Fibroblast of lung (primary cell): Measurements from ENCODE around the gene CEP41. TPM values are rescaled to one million over a fixed set of nuclear protein-coding genes. Genes with fewer than 3 reads are reported as not detected.

Experiments
- DNase-seq, 2 donors: peaks; one replicate each; pipeline versions ENCODE4 v3.0.0 to v3.0.0-alpha.2; 2010; ENCODE audit warnings: low read depth in 2 of 2
- H2AFZ ChIP-seq: 2 replicates; pipeline ENCODE4 v1.5.1; 2012; ENCODE audit warnings: low read length, control low read depth, inconsistent platforms
- H3K27ac ChIP-seq: 2 replicates; pipeline ENCODE4 v1.5.1; 2011; ENCODE audit warnings: low read length, control low read depth; ENCODE audit not compliant: insufficient read depth
- H3K27me3 ChIP-seq: 2 replicates; pipeline ENCODE4 v1.5.1; 2011; ENCODE audit warnings: mild to moderate bottlenecking, low read length; ENCODE audit not compliant: control insufficient read depth, insufficient read depth
- H3K36me3 ChIP-seq: 2 replicates; pipeline ENCODE4 v1.5.1; 2011; ENCODE audit warnings: low read length; ENCODE audit not compliant: control insufficient read depth, insufficient read depth
- H3K4me1 ChIP-seq: 2 replicates; pipeline ENCODE4 v1.5.1; 2011; ENCODE audit warnings: low read length; ENCODE audit not compliant: control insufficient read depth, insufficient read depth; ENCODE audit errors: extremely low read depth
- H3K4me2 ChIP-seq: 2 replicates; pipeline ENCODE4 v1.5.1; 2011; ENCODE audit warnings: low read length, control low read depth; ENCODE audit not compliant: insufficient read depth; ENCODE audit errors: extremely low read depth
- H3K4me3 ChIP-seq, 4 experiments: fragments of 200-600 bp in 1 of 4; sonication (generic) in 1 of 4; replicated peaks in 1 of 4; 2 replicates each; pipeline ENCODE4 v1.5.1; 2011 to 2016; ENCODE audit warnings: low read length in 4 of 4, low read depth in 3 of 4, mild to moderate bottlenecking in 3 of 4, control low read depth in 2 of 4, inconsistent platforms in 1 of 4, mixed read lengths in 1 of 4; ENCODE audit not compliant: insufficient read depth in 1 of 4; ENCODE audit errors: control extremely low read depth in 1 of 4
- H3K79me2 ChIP-seq: 2 replicates; pipeline ENCODE4 v1.5.1; 2012; ENCODE audit warnings: mild to moderate bottlenecking, low read length, inconsistent platforms; ENCODE audit not compliant: control insufficient read depth, insufficient read depth
- H3K9ac ChIP-seq: 2 replicates; pipeline ENCODE4 v1.5.1; 2011; ENCODE audit warnings: mild to moderate bottlenecking, low read length, control low read depth; ENCODE audit not compliant: insufficient read depth
- H3K9me3 ChIP-seq: 2 replicates; pipeline ENCODE4 v1.5.1; 2012; ENCODE audit warnings: low read depth, low read length; ENCODE audit not compliant: control insufficient read depth, insufficient read depth
- H4K20me1 ChIP-seq: 2 replicates; pipeline ENCODE4 v1.5.1; 2011; ENCODE audit warnings: low read length; ENCODE audit not compliant: control insufficient read depth, insufficient read depth; ENCODE audit errors: extremely low read depth
- EZH2 ChIP-seq: IDR thresholded peaks from 2 replicates; pipeline ENCODE4 v1.5.1; 2012; ENCODE audit warnings: low read length, control low read depth, mild to moderate bottlenecking; ENCODE audit errors: missing control alignments
- polyA plus RNA-seq, 2 donors: library from polyadenylated mRNA; depleted of rRNA in 1 of 2; stranded (reverse) in 1 of 2; unstranded in 1 of 2; fragments of >200 nt; gene quantifications; 2 replicates each; pipeline ENCODE4 v1.2.1, GENCODE V29; 2011 to 2012; ENCODE audit warnings: missing spikeins in 1 of 2
- total RNA-seq: library from RNA; depleted of rRNA; stranded (reverse); fragments of >200 nt; gene quantifications from 2 replicates; pipeline ENCODE4 v1.2.1, GENCODE V29; 2014
- TF ChIP-seq, protein P1 (sequence below), 2 donors: IDR thresholded peaks in 1 of 2; conservative IDR thresholded peaks in 1 of 2; 1 replicate in 1 of 2; 2 replicates in 1 of 2; pipeline ENCODE4 v1.5.1; 2011 to 2012; ENCODE audit warnings: low read length in 2 of 2, control low read depth in 1 of 2, inconsistent platforms in 1 of 2, low read depth in 1 of 2, mild to moderate bottlenecking in 1 of 2

CEP41 gene
- total and polyA plus RNA-seq, 2 donors (not counting 1 experiment from before 2014, with no cell fraction given): 8.3 to 24.5 TPM

DNA sequence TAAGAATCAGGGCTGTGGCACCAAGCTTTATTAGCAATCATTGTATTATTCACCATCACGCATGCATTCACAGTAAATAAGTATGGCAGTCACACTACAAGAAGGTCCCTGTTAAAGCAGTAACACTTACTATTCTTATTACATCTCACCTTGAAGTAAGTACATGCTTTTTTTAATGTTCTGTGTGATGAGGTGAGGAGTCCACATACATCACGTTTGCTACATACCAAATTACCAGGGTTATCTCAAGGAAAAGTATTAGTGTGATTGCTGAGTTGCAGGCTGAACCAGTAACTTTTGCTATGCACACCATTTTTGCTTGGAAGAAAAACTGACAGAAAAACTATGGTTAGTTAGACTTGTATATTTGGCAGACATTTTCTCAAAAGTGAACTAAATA lies 35.8 kb downstream of the CEP41 start:
- peaks cover 4% of the 10 kb centered on the region for H3K4me1 ChIP-seq
- DNase-seq: no peak
- no peaks in the 10 kb centered on the region for H3K9me3 ChIP-seq
- H3K4me2 ChIP-seq: no peak overlapping the region
- H3K9ac ChIP-seq: no peak overlapping the region
- H4K20me1 ChIP-seq: no peaks in the 10 kb centered on the region
- TF ChIP-seq, protein P1, sequence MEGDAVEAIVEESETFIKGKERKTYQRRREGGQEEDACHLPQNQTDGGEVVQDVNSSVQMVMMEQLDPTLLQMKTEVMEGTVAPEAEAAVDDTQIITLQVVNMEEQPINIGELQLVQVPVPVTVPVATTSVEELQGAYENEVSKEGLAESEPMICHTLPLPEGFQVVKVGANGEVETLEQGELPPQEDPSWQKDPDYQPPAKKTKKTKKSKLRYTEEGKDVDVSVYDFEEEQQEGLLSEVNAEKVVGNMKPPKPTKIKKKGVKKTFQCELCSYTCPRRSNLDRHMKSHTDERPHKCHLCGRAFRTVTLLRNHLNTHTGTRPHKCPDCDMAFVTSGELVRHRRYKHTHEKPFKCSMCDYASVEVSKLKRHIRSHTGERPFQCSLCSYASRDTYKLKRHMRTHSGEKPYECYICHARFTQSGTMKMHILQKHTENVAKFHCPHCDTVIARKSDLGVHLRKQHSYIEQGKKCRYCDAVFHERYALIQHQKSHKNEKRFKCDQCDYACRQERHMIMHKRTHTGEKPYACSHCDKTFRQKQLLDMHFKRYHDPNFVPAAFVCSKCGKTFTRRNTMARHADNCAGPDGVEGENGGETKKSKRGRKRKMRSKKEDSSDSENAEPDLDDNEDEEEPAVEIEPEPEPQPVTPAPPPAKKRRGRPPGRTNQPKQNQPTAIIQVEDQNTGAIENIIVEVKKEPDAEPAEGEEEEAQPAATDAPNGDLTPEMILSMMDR (conservative IDR thresholded peaks at IDR 0.05 in 1 of 2, IDR thresholded peaks at IDR 0.05 in 1 of 2; ENCODE audit: low read depth in 1 of 2, low read length in 2 of 2): no peak
- no peak for TF ChIP-seq EZH2
- H3K27ac ChIP-seq: no peak overlapping the region
- no peaks in the 10 kb centered on the region for H3K36me3 ChIP-seq
- no peaks in the 10 kb centered on the region for H3K27me3 ChIP-seq
- no peak overlapping the region for H3K4me3 ChIP-seq
- no peaks in the 10 kb centered on the region for H3K79me2 ChIP-seq
- H2AFZ ChIP-seq: no peak overlapping the region

DNA sequence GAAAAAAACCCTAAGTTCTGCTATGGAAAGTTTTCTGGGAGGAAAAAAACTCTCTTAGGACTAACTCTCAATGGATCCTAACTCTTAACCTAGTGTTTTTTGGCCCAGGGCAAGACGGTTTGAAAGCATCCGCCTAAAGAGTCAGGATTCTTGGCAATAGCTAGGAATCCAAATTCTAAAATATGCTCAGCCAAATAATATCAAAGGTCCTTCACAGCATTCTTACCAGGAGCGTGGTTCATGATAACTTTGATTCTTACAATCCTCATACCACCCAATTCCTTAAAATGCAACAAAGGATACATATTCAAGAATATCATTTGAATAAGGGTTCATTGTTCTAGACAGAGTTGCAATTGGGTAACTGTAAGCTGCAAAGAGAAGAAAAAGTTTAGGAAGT lies 39.2 kb downstream of the CEP41 start:
- Histone ChIP-seq H3K9ac (no peak overlapping the region), H3K4me1 (peaks cover 2% of the 10 kb centered on the region), H3K4me3 (no peak overlapping the region), H4K20me1 (no peaks in the 10 kb centered on the region), H3K79me2 (no peaks in the 10 kb centered on the region), H3K9me3 (no peaks in the 10 kb centered on the region), H3K27me3 (no peaks in the 10 kb centered on the region), H3K27ac (no peak overlapping the region), H3K36me3 (no peaks in the 10 kb centered on the region), H2AFZ (no peak overlapping the region), H3K4me2 (no peak overlapping the region)
- TF ChIP-seq, protein P1 (conservative IDR thresholded peaks at IDR 0.05 in 1 of 2, IDR thresholded peaks at IDR 0.05 in 1 of 2; ENCODE audit: low read depth in 1 of 2, low read length in 2 of 2): no peak
- TF ChIP-seq EZH2: no peak
- no peak for DNase-seq

DNA sequence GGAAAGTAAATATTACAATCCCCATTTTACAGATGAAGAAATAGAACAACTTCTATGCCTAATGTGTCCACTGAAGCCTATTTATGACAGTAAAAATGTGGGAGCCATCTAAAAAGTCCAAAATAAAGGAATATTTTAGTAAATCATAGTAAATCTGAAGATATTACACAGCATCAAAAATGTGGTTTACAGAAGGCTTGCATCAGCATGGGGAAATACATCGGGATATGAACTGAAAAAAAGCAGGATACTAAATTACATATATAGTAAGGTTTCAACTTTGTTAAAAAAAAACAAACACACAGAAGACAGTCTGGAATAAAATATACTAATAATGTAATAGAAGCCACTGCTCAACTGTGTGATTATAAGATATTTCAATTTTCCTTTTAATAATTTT lies 39.7 kb downstream of the CEP41 start:
- Histone ChIP-seq H2AFZ (no peak overlapping the region), H3K4me2 (no peak overlapping the region), H3K9ac (no peak overlapping the region), H3K27me3 (no peaks in the 10 kb centered on the region), H4K20me1 (no peaks in the 10 kb centered on the region), H3K36me3 (no peaks in the 10 kb centered on the region), H3K4me3 (no peak overlapping the region), H3K9me3 (no peaks in the 10 kb centered on the region), H3K4me1 (peaks cover 2% of the 10 kb centered on the region), H3K79me2 (no peaks in the 10 kb centered on the region), H3K27ac (no peak overlapping the region)
- peak in 1 of 2 donors; percentile 53 for DNase-seq
- no peak for TF ChIP-seq EZH2
- TF ChIP-seq, protein P1 (conservative IDR thresholded peaks at IDR 0.05 in 1 of 2, IDR thresholded peaks at IDR 0.05 in 1 of 2; ENCODE audit: low read depth in 1 of 2, low read length in 2 of 2): no peak
